Measurements from ENCODE around the gene SALL1. TPM values are rescaled to one million over a fixed set of nuclear protein-coding genes. Genes with fewer than 3 reads are reported as not detected.

Gene SALL1
- total RNA-seq, 1 experiment from 2014 or later: not detected

DNA sequence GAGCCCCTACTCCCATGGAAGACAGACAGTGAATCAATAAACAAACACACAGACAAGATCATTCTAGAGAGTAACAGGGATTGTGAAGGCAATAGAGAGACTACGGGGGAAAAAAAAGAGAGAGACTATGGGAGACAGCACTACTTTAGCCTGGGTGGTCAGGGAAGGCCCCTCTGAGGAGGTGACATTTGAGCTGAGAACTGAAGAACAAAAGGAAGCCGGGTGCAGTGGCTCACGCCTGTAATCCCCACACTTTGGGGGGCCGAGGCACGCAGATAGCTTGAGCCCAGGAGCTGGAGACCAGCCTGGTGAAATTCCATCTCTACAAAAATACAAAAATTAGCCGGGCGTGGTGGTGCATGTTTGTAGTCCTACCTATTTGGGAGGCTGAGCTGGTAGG is 29.2 kb downstream of the SALL1 start:
- Histone ChIP-seq H3K4me3 (replicated peaks in 1 of 2; ENCODE audit: low read depth in 1 of 2, low read length in 2 of 2) (no peak overlapping the region), H4K20me1 (ENCODE audit: insufficient read depth) (no peaks in the 10 kb centered on the region), H3K27ac (ENCODE audit: low read depth, low read length) (no peak overlapping the region), H3K27me3 (ENCODE audit: insufficient read depth, low read length) (no peaks in the 10 kb centered on the region), H3K79me2 (ENCODE audit: insufficient read depth, low read length) (no peaks in the 10 kb centered on the region), H3K4me2 (ENCODE audit: low read length) (no peak overlapping the region), H3K4me1 (ENCODE audit: control insufficient read depth in 1 of 2, insufficient read depth in 2 of 2, low read length in 2 of 2) (no peaks in the 10 kb centered on the region), H3K9ac (ENCODE audit: low read length) (no peak overlapping the region), H3K9me2 (ENCODE audit: insufficient read depth) (no peaks in the 10 kb centered on the region), H3K36me3 (ENCODE audit: control insufficient read depth in 1 of 2, insufficient read depth in 2 of 2, low read length in 2 of 2) (no peaks in the 10 kb centered on the region), H2AFZ (ENCODE audit: low read depth, low read length, poor library complexity, severe bottlenecking) (no peak overlapping the region), H3K9me3 (ENCODE audit: control insufficient read depth in 1 of 2, insufficient read depth in 1 of 2, low read depth in 1 of 2, low read length in 2 of 2) (no peaks in the 10 kb centered on the region)
- CTCF ChIA-PET: no interaction called here
- intact Hi-C loops (cut with micrococcal nuclease): no loop called here
- TF ChIP-seq SP1 (IDR thresholded peaks at IDR 0.05; ENCODE audit: low read depth) (no peak), EGR1 (IDR thresholded peaks at IDR 0.05; ENCODE audit: low read depth) (no peak), JUND (IDR thresholded peaks at IDR 0.05) (no peak), RAD21 (IDR thresholded peaks at IDR 0.05; ENCODE audit: low read depth) (no peak), POLR2AphosphoS5 (IDR thresholded peaks at IDR 0.05; ENCODE audit: low read depth, low read length) (no peak), MAX (IDR thresholded peaks at IDR 0.05) (no peak), ZBTB33 (IDR thresholded peaks at IDR 0.05; ENCODE audit: extremely low read depth, insufficient replicate concordance, low read length) (no peak), CEBPB (IDR thresholded peaks at IDR 0.05; ENCODE audit: low read depth) (no peak)
- TF ChIP-seq, protein P1, sequence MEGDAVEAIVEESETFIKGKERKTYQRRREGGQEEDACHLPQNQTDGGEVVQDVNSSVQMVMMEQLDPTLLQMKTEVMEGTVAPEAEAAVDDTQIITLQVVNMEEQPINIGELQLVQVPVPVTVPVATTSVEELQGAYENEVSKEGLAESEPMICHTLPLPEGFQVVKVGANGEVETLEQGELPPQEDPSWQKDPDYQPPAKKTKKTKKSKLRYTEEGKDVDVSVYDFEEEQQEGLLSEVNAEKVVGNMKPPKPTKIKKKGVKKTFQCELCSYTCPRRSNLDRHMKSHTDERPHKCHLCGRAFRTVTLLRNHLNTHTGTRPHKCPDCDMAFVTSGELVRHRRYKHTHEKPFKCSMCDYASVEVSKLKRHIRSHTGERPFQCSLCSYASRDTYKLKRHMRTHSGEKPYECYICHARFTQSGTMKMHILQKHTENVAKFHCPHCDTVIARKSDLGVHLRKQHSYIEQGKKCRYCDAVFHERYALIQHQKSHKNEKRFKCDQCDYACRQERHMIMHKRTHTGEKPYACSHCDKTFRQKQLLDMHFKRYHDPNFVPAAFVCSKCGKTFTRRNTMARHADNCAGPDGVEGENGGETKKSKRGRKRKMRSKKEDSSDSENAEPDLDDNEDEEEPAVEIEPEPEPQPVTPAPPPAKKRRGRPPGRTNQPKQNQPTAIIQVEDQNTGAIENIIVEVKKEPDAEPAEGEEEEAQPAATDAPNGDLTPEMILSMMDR (IDR thresholded peaks at IDR 0.05 in 2 of 3, conservative IDR thresholded peaks at IDR 0.05 in 1 of 3; ENCODE audit: borderline replicate concordance in 1 of 3, insufficient read depth in 1 of 3, low read depth in 2 of 3, low read length in 2 of 3): no peak
- TF ChIP-seq, protein P2, sequence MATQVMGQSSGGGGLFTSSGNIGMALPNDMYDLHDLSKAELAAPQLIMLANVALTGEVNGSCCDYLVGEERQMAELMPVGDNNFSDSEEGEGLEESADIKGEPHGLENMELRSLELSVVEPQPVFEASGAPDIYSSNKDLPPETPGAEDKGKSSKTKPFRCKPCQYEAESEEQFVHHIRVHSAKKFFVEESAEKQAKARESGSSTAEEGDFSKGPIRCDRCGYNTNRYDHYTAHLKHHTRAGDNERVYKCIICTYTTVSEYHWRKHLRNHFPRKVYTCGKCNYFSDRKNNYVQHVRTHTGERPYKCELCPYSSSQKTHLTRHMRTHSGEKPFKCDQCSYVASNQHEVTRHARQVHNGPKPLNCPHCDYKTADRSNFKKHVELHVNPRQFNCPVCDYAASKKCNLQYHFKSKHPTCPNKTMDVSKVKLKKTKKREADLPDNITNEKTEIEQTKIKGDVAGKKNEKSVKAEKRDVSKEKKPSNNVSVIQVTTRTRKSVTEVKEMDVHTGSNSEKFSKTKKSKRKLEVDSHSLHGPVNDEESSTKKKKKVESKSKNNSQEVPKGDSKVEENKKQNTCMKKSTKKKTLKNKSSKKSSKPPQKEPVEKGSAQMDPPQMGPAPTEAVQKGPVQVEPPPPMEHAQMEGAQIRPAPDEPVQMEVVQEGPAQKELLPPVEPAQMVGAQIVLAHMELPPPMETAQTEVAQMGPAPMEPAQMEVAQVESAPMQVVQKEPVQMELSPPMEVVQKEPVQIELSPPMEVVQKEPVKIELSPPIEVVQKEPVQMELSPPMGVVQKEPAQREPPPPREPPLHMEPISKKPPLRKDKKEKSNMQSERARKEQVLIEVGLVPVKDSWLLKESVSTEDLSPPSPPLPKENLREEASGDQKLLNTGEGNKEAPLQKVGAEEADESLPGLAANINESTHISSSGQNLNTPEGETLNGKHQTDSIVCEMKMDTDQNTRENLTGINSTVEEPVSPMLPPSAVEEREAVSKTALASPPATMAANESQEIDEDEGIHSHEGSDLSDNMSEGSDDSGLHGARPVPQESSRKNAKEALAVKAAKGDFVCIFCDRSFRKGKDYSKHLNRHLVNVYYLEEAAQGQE (IDR thresholded peaks at IDR 0.05; ENCODE audit: low read depth): no peak
- POLR2A ChIA-PET: no interaction called here
- DNase-seq (ENCODE audit: low read depth, low spot score): no peak
- RAD21 ChIA-PET (ENCODE audit: low non-redundant PET in 1 of 2, low total read pairs in 2 of 2, uncharacterized antibody in 2 of 2, unreplicated experiment in 2 of 2): no interaction called here
- BruUV-seq (replicated peaks): no TSS peak
- no peak for ATAC-seq
